GM12892 (cell line): Measurements from ENCODE around the gene CFAP47. TPM values are rescaled to one million over a fixed set of nuclear protein-coding genes. Genes with fewer than 3 reads are reported as not detected.
"Not testable (repeated sequence)": the region's sequence is repeated elsewhere in the genome, so short reads cannot be mapped to it uniquely, and the experiment has no call there.

Source experiments
- DNase-seq: peaks from one replicate; pipeline ENCODE4 v3.0.0; 2011; ENCODE audit not compliant: insufficient read length
- FAIRE-seq: peaks from 2 replicates; lab custom pipeline; 2011; peaks lifted over from hg19 to GRCh38; lab: Jason Lieb, UNC
- POLR2A ChIP-seq: IDR thresholded peaks from 2 replicates; pipeline ENCODE4 v1.6.1; 2011; ENCODE audit warnings: low read depth, low read length, control low read depth
- POLR2AphosphoS5 ChIP-seq: IDR thresholded peaks from 2 replicates; pipeline ENCODE4 v1.6.1; 2011; ENCODE audit warnings: low read depth, low read length, control low read depth
- TAF1 ChIP-seq: IDR thresholded peaks from 2 replicates; pipeline ENCODE4 v1.6.1; 2011; ENCODE audit warnings: low read depth, mild to moderate bottlenecking, control low read depth, low read length, borderline replicate concordance
- polyA plus RNA-seq: library from polyadenylated mRNA; unstranded; fragments of >200 nt; gene quantifications from one replicate; pipeline ENCODE4 v1.2.1, GENCODE V29; 2012; ENCODE audit warnings: missing spikeins, inconsistent platforms; ENCODE audit not compliant: missing spikeins

Gene CFAP47
- not detected for polyA plus RNA-seq

- DNase-seq (no peak), FAIRE-seq (no peak)
- TF ChIP-seq TAF1 (no peak), POLR2A (no peak), POLR2AphosphoS5 (no peak)
Observed at GRCh38 chrX:35919536-35920309, at the start of gene CFAP47. Gene CFAP47, plus strand, starts transcription at chrX:35919734. Its CDS starts 66 bp downstream, at chrX:35919800.

GRCh38 chrX:35880601-35881000, 38.9 kb upstream of the CFAP47 start:
- DNase-seq (no peak), FAIRE-seq (no peak)
- TF ChIP-seq POLR2AphosphoS5 (no peak), POLR2A (no peak), TAF1 (no peak)

- DNase-seq: no peak
- FAIRE-seq: no peak
- no peak for TF ChIP-seq TAF1
Observed at GRCh38 chrX:35886135-35886534, 33.4 kb upstream of the CFAP47 start.

GRCh38 chrX:35890699-35891098, 28.8 kb upstream of the CFAP47 start:
- no peak for DNase-seq
- no peak for FAIRE-seq
- TF ChIP-seq POLR2A (no peak), POLR2AphosphoS5 (no peak), TAF1 (no peak)

- not testable (repeated sequence) for FAIRE-seq, DNase-seq
Observed at GRCh38 chrX:35986816-35987215, 67.3 kb downstream of the CFAP47 start.

GRCh38 chrX:36007207-36007606, 87.7 kb downstream of the CFAP47 start:
- DNase-seq (no peak), FAIRE-seq (no peak)
- TF ChIP-seq TAF1 (no peak), POLR2A (no peak), POLR2AphosphoS5 (no peak)

- DNase-seq (no peak), FAIRE-seq (no peak)
- no peak for TF ChIP-seq POLR2A
- no peak for TF ChIP-seq TAF1
- no peak for TF ChIP-seq POLR2AphosphoS5
Observed at GRCh38 chrX:36019125-36019524, 99.6 kb downstream of the CFAP47 start.

- TF ChIP-seq POLR2A (no peak), TAF1 (no peak), POLR2AphosphoS5 (no peak)
- FAIRE-seq: no peak
- no peak for DNase-seq
Observed at GRCh38 chrX:36035550-36035949, 116.0 kb downstream of the CFAP47 start.

GRCh38 chrX:36062778-36063177, 143.2 kb downstream of the CFAP47 start:
- FAIRE-seq: no peak
- TF ChIP-seq TAF1: no peak
- no peak for TF ChIP-seq POLR2AphosphoS5
- TF ChIP-seq POLR2A: no peak
- no peak for DNase-seq

- DNase-seq (no peak), FAIRE-seq (no peak)
- TF ChIP-seq POLR2AphosphoS5 (no peak), POLR2A (no peak), TAF1 (no peak)
Observed at GRCh38 chrX:36071061-36071460, 151.5 kb downstream of the CFAP47 start.

GRCh38 chrX:36075009-36075408, 155.5 kb downstream of the CFAP47 start:
- FAIRE-seq, DNase-seq: not testable (repeated sequence)

- DNase-seq (no peak), FAIRE-seq (no peak)
- no peak for TF ChIP-seq TAF1
- no peak for TF ChIP-seq POLR2AphosphoS5
- no peak for TF ChIP-seq POLR2A
Observed at GRCh38 chrX:36083256-36083655, 163.7 kb downstream of the CFAP47 start.
